Loucy (cell line): Measurements from ENCODE around the gene MEF2C.

Experiments
- CTCF ChIP-seq: fragments of 200-600 bp; sonication (generic); conservative IDR thresholded peaks from 2 replicates; pipeline ENCODE4 v1.5.1; 2014; ENCODE audit warnings: mild to moderate bottlenecking, antibody characterized with exemption, low read length
- EZH2phosphoT487 ChIP-seq: fragments of 200-600 bp; IDR thresholded peaks from 2 replicates; pipeline ENCODE4 v1.6.1; 2018; ENCODE audit warnings: antibody characterized with exemption, mild to moderate bottlenecking, moderate library complexity, borderline replicate concordance

- TF ChIP-seq CTCF (no peak), EZH2phosphoT487 (no peak)
Observed at GRCh38 chr5:88671106-88671504, 211.9 kb downstream of the MEF2C start.
